H9 (cell line): ENCODE data around the gene MS4A18. TPM values are rescaled to one million over a fixed set of nuclear protein-coding genes. Genes with fewer than 3 reads are reported as not detected.

Experiments used
- DNase-seq: peaks from one replicate; pipeline ENCODE4 v3.0.0-alpha.2; 2017
- H2AFZ ChIP-seq: one replicate; pipeline ENCODE4 v1.6.1; 2013; ENCODE audit warnings: mild to moderate bottlenecking, low read length, control low read depth, moderate library complexity
- H2AK5ac ChIP-seq: 2 replicates; pipeline ENCODE4 v1.6.1; 2013; ENCODE audit warnings: low read length, control low read depth, mixed read lengths; ENCODE audit not compliant: insufficient read length
- H2BK120ac ChIP-seq: one replicate; pipeline ENCODE4 v1.6.1; 2013; ENCODE audit warnings: low read depth, mild to moderate bottlenecking, low read length, control low read depth, inconsistent platforms; ENCODE audit not compliant: poor library complexity, severe bottlenecking
- H2BK12ac ChIP-seq: 2 replicates; pipeline ENCODE4 v1.6.1; 2013; ENCODE audit warnings: low read length, control low read depth, mixed read lengths, low read depth; ENCODE audit not compliant: insufficient read length
- H2BK15ac ChIP-seq: 2 replicates; pipeline ENCODE4 v1.6.1; 2013; ENCODE audit warnings: low read depth, low read length, control low read depth
- H2BK20ac ChIP-seq: one replicate; pipeline ENCODE4 v1.6.1; 2013; ENCODE audit warnings: low read depth, mild to moderate bottlenecking, low read length, control low read depth, inconsistent platforms; ENCODE audit not compliant: poor library complexity, severe bottlenecking
- H2BK5ac ChIP-seq: 2 replicates; pipeline ENCODE4 v1.6.1; 2013; ENCODE audit warnings: low read length, control low read depth, mixed read lengths; ENCODE audit not compliant: insufficient read length
- H3K14ac ChIP-seq: 2 replicates; pipeline ENCODE4 v1.6.1; 2013; ENCODE audit warnings: low read length, control low read depth; ENCODE audit not compliant: insufficient read depth
- H3K18ac ChIP-seq: 2 replicates; pipeline ENCODE4 v1.6.1; 2013; ENCODE audit warnings: low read depth, mild to moderate bottlenecking, mixed read lengths, low read length, control low read depth; ENCODE audit not compliant: insufficient read length
- H3K23ac ChIP-seq: 2 replicates; pipeline ENCODE4 v1.6.1; 2013; ENCODE audit warnings: low read length, control low read depth, mixed read lengths, low read depth; ENCODE audit not compliant: insufficient read length
- H3K23me2 ChIP-seq: 2 replicates; pipeline ENCODE4 v1.6.1; 2013; ENCODE audit warnings: low read depth, mild to moderate bottlenecking, mixed read lengths, low read length, control low read depth; ENCODE audit not compliant: insufficient read length, poor library complexity, severe bottlenecking
- H3K27ac ChIP-seq: 2 replicates; pipeline ENCODE4 v1.5.1; 2013; ENCODE audit warnings: low read length, control low read depth, mixed read lengths, low read depth; ENCODE audit not compliant: insufficient read length
- H3K27me3 ChIP-seq: 2 replicates; pipeline ENCODE4 v1.6.1; 2013; ENCODE audit warnings: low read length, control low read depth, inconsistent platforms; ENCODE audit not compliant: insufficient read depth
- H3K4ac ChIP-seq: 2 replicates; pipeline ENCODE4 v1.6.1; 2013; ENCODE audit warnings: low read depth, mild to moderate bottlenecking, control low read depth, inconsistent platforms, low read length, moderate library complexity
- H3K4me1 ChIP-seq: 2 replicates; pipeline ENCODE4 v1.6.1; 2013; ENCODE audit warnings: low read length, control low read depth, inconsistent platforms; ENCODE audit not compliant: insufficient read depth
- H3K4me2 ChIP-seq: 2 replicates; pipeline ENCODE4 v1.6.1; 2013; ENCODE audit warnings: low read length, control low read depth, mixed read lengths; ENCODE audit not compliant: insufficient read length, insufficient read depth
- H3K56ac ChIP-seq: 2 replicates; pipeline ENCODE4 v1.6.1; 2013; ENCODE audit warnings: low read depth, mild to moderate bottlenecking, mixed read lengths, low read length, control low read depth; ENCODE audit not compliant: insufficient read length
- H3K79me1 ChIP-seq: 2 replicates; pipeline ENCODE4 v1.6.1; 2013; ENCODE audit warnings: low read depth, mild to moderate bottlenecking, moderate library complexity, low read length, control low read depth, inconsistent platforms; ENCODE audit not compliant: insufficient read depth, poor library complexity, severe bottlenecking
- H3K79me2 ChIP-seq: 2 replicates; pipeline ENCODE4 v1.6.1; 2013; ENCODE audit warnings: low read length, control low read depth, inconsistent platforms; ENCODE audit not compliant: insufficient read depth
- H3K9ac ChIP-seq: 2 replicates; pipeline ENCODE4 v1.6.1; 2013; ENCODE audit warnings: low read length, control low read depth, mixed read lengths; ENCODE audit not compliant: insufficient read length; ENCODE audit errors: extremely low read depth
- H3K9me3 ChIP-seq: one replicate; pipeline ENCODE4 v1.6.1; 2013; ENCODE audit warnings: low read depth, low read length, inconsistent platforms; ENCODE audit not compliant: control insufficient read depth
- H3T11ph ChIP-seq: one replicate; pipeline ENCODE4 v1.6.1; 2013; ENCODE audit warnings: mild to moderate bottlenecking, low read length, control low read depth, inconsistent platforms
- H4K20me1 ChIP-seq: one replicate; pipeline ENCODE4 v1.6.1; 2013; ENCODE audit not compliant: control insufficient read depth, insufficient read length, insufficient read depth
- H4K5ac ChIP-seq: 2 replicates; pipeline ENCODE4 v1.6.1; 2013; ENCODE audit warnings: low read depth, mild to moderate bottlenecking, mixed read lengths, low read length, control low read depth; ENCODE audit not compliant: insufficient read length
- H4K8ac ChIP-seq: replicated peaks from 2 replicates; pipeline ENCODE4 v1.6.1; 2013; ENCODE audit warnings: low read length, control low read depth, mixed read lengths, low read depth; ENCODE audit not compliant: insufficient read length
- H4K91ac ChIP-seq: 2 replicates; pipeline ENCODE4 v1.6.1; 2013; ENCODE audit warnings: low read depth, mild to moderate bottlenecking, moderate library complexity, mixed read lengths, low read length, control low read depth; ENCODE audit not compliant: insufficient read length
- H3K27ac Mint-ChIP-seq, 3 experiments: 2 replicates in 2 of 3; 3 replicates in 1 of 3; pipeline ENCODE4 v1.8.0; 2020 to 2021; ENCODE audit warnings: mixed read lengths in 3 of 3, mild to moderate bottlenecking in 1 of 3, moderate library complexity in 1 of 3
- H3K27me3 Mint-ChIP-seq: 2 replicates; pipeline ENCODE4 v1.8.0; 2021; ENCODE audit warnings: low read depth, mild to moderate bottlenecking, moderate library complexity, mixed read lengths
- H3K36me3 Mint-ChIP-seq, 3 experiments: 2 replicates in 2 of 3; 3 replicates in 1 of 3; pipeline ENCODE4 v1.8.0; 2020 to 2021; ENCODE audit warnings: low read depth in 3 of 3, mixed read lengths in 3 of 3; ENCODE audit not compliant: insufficient read depth in 1 of 3
- H3K4me1 Mint-ChIP-seq, 2 experiments: 2 replicates each; pipeline ENCODE4 v1.8.0; 2020; ENCODE audit warnings: mixed read lengths in 2 of 2
- H3K4me3 Mint-ChIP-seq, 2 experiments: 2 replicates in 1 of 2; 3 replicates in 1 of 2; pipeline ENCODE4 v1.8.0; 2020 to 2021; ENCODE audit warnings: mild to moderate bottlenecking in 2 of 2, mixed read lengths in 2 of 2, moderate library complexity in 1 of 2
- H3K9me3 Mint-ChIP-seq, 2 experiments: 2 replicates in 1 of 2; 3 replicates in 1 of 2; pipeline ENCODE4 v1.8.0; 2020; ENCODE audit warnings: mild to moderate bottlenecking in 2 of 2, mixed read lengths in 2 of 2, moderate library complexity in 1 of 2
- WGBS: extraction: QIAGEN DNeasy Blood & Tissue Kit; methylation state at CpG from one replicate; pipeline ENCODE4 v1.1.7; 2013; ENCODE audit warnings: missing lambda C conversion rate, low lambda C conversion rate, mixed read lengths; ENCODE audit not compliant: insufficient read length; ENCODE audit errors: extremely low coverage; 5-methylcytosine and 5-hydroxymethylcytosine counted together
- total RNA-seq: library from RNA; stranded (reverse); gene quantifications from 2 replicates; pipeline ENCODE4 v1.2.1, GENCODE V29; 2021
- TF ChIP-seq, protein P1 (sequence below): fragments of 200-600 bp; sonication (generic); conservative IDR thresholded peaks from 3 replicates; pipeline ENCODE4 v1.8.0; 2021; ENCODE audit warnings: antibody characterized with exemption, mild to moderate bottlenecking

MS4A18 gene
- total RNA-seq, 1 experiment from 2014 or later: not detected

DNA sequence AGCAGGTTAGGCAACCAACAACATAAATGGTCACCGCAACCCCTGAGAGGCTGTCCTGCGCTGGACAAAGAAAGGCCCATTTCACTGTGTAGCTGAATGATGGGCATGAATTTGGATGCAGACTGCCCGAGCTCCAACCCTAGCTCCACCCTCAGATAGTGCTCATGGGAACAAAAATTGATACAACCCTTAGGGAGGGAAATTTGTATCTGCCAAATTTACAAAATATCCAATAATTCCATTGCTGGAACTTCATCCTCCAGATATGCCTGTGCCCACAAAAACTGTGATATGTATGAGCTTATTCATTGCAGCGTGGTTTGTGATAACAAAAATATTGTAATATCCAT, 23.1 kb upstream of the MS4A18 start:
- Histone ChIP-seq H4K20me1 (no peaks in the 10 kb centered on the region), H3K56ac (no peak overlapping the region), H2BK5ac (no peak overlapping the region), H3K14ac (no peak overlapping the region), H2BK120ac (no peak overlapping the region), H3K18ac (no peak overlapping the region), H2BK20ac (no peak overlapping the region), H2BK12ac (no peak overlapping the region), H3K9me3 (no peaks in the 10 kb centered on the region), H4K8ac (no peak overlapping the region), H3K4me2 (no peak overlapping the region), H4K91ac (no peak overlapping the region), H3K4ac (no peak overlapping the region), H3K79me2 (no peaks in the 10 kb centered on the region), H3K9ac (no peak overlapping the region), H4K5ac (no peak overlapping the region), H2BK15ac (no peak overlapping the region), H3K27ac (no peak overlapping the region), H3K4me1 (no peaks in the 10 kb centered on the region), H3K23ac (no peak overlapping the region), H2AFZ (no peak overlapping the region), H2AK5ac (no peak overlapping the region), H3K79me1 (no peaks in the 10 kb centered on the region), H3K27me3 (no peaks in the 10 kb centered on the region), H3T11ph (no peak overlapping the region), H3K23me2 (no peaks in the 10 kb centered on the region)
- no peak for DNase-seq
- Mint-ChIP-seq H3K27ac (no peak overlapping the region), H3K27me3 (no peaks in the 10 kb centered on the region), H3K9me3 (no peaks in the 10 kb centered on the region), H3K36me3 (no peaks in the 10 kb centered on the region), H3K4me3 (no peak overlapping the region), H3K4me1 (peaks cover 8% of the 10 kb centered on the region in 2 experiments)
- no CpG with 5 or more reads among the region's 4 CpGs for WGBS
- TF ChIP-seq, protein P1, sequence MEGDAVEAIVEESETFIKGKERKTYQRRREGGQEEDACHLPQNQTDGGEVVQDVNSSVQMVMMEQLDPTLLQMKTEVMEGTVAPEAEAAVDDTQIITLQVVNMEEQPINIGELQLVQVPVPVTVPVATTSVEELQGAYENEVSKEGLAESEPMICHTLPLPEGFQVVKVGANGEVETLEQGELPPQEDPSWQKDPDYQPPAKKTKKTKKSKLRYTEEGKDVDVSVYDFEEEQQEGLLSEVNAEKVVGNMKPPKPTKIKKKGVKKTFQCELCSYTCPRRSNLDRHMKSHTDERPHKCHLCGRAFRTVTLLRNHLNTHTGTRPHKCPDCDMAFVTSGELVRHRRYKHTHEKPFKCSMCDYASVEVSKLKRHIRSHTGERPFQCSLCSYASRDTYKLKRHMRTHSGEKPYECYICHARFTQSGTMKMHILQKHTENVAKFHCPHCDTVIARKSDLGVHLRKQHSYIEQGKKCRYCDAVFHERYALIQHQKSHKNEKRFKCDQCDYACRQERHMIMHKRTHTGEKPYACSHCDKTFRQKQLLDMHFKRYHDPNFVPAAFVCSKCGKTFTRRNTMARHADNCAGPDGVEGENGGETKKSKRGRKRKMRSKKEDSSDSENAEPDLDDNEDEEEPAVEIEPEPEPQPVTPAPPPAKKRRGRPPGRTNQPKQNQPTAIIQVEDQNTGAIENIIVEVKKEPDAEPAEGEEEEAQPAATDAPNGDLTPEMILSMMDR: 0 out of 3 replicates have a peak, but pooled peaks have one; percentile 4
